Endothelial cell of umbilical vein (primary cell): Measurements from ENCODE around the gene MS4A10. TPM values are rescaled to one million over a fixed set of nuclear protein-coding genes. Genes with fewer than 3 reads are reported as not detected.

Experiments
- BruUV-seq: library from RNA; stranded (reverse); fragments of 400-500 nt; replicated peaks from 2 replicates; lab custom pipeline; 2021; lab: Mats Ljungman, UMichigan
- CTCF ChIA-PET: fragments of 300-600, 350-600 bp; sonication (Branson Sonifier 250); formaldehyde crosslinking; loops from one replicate; lab custom pipeline; 2021; ENCODE audit warnings: antibody characterized with exemption, inconsistent platforms; lab: Charles Lee
- POLR2A ChIA-PET: fragments of 300-600, 350-600 bp; sonication (Branson Sonifier 250); formaldehyde crosslinking; loops from one replicate; lab custom pipeline; 2021; ENCODE audit warnings: antibody characterized with exemption, inconsistent platforms; lab: Charles Lee
- DNase-seq: peaks from one replicate; pipeline ENCODE4 v3.0.0-alpha.2; 2011; ENCODE audit warnings: low read depth, low spot score
- FAIRE-seq: peaks from 2 replicates; lab custom pipeline; 2011; peaks lifted over from hg19 to GRCh38; lab: Jason Lieb, UNC
- H2AFZ ChIP-seq: 2 replicates; pipeline ENCODE4 v1.6.0; 2012; ENCODE audit warnings: low read depth, low read length, control low read depth, inconsistent platforms
- H3K27ac ChIP-seq: 2 replicates; pipeline ENCODE4 v1.5.1; 2011; ENCODE audit warnings: low read depth, mild to moderate bottlenecking, control low read depth, low read length, moderate library complexity; ENCODE audit not compliant: insufficient read depth
- H3K27me3 ChIP-seq, 2 experiments: 2 replicates each; pipeline versions ENCODE4 v1.6.0 to v1.6.1; 2011; ENCODE audit warnings: low read length in 2 of 2, mixed read lengths in 1 of 2; ENCODE audit not compliant: control insufficient read depth in 2 of 2, insufficient read depth in 2 of 2
- H3K36me3 ChIP-seq, 2 experiments: 2 replicates in 1 of 2; 3 replicates in 1 of 2; pipeline ENCODE4 v1.5.1; 2011; ENCODE audit warnings: low read length in 2 of 2, mild to moderate bottlenecking in 1 of 2, moderate library complexity in 1 of 2; ENCODE audit not compliant: control insufficient read depth in 2 of 2, insufficient read depth in 2 of 2; ENCODE audit errors: extremely low read depth in 1 of 2
- H3K4me1 ChIP-seq: 3 replicates; pipeline ENCODE4 v1.5.1; 2011; ENCODE audit warnings: mild to moderate bottlenecking, low read length; ENCODE audit not compliant: control insufficient read depth, insufficient read depth; ENCODE audit errors: extremely low read depth
- H3K4me2 ChIP-seq: 2 replicates; pipeline ENCODE4 v1.6.1; 2011; ENCODE audit warnings: low read length, control low read depth, mixed read lengths; ENCODE audit not compliant: insufficient read depth
- H3K4me3 ChIP-seq, 3 experiments: fragments of 200-600 bp in 1 of 3; sonication (generic), shearing (Covaris generic) in 1 of 3; replicated peaks in 1 of 3; 2 replicates each; pipeline ENCODE4 v1.5.1; 2011 to 2016; ENCODE audit warnings: control low read depth in 3 of 3, low read length in 3 of 3, mild to moderate bottlenecking in 2 of 3, inconsistent platforms in 1 of 3, low read depth in 1 of 3, moderate library complexity in 1 of 3; ENCODE audit not compliant: insufficient read depth in 1 of 3
- H3K79me2 ChIP-seq: 2 replicates; pipeline ENCODE4 v1.6.0; 2012; ENCODE audit warnings: low read length, inconsistent platforms; ENCODE audit not compliant: control insufficient read depth, insufficient read depth
- H3K9ac ChIP-seq: replicated peaks from 2 replicates; pipeline ENCODE3; 2011; ENCODE audit warnings: low read length, control low read depth; ENCODE audit not compliant: insufficient read depth; ENCODE audit errors: extremely low read depth
- H3K9me1 ChIP-seq: replicated peaks from 3 replicates; pipeline ENCODE4 v1.6.0; 2011; ENCODE audit warnings: mild to moderate bottlenecking, low read length; ENCODE audit not compliant: control insufficient read depth, insufficient read depth; ENCODE audit errors: extremely low read depth
- H3K9me3 ChIP-seq: replicated peaks from 2 replicates; pipeline ENCODE4 v1.5.1; 2012; ENCODE audit warnings: low read length, inconsistent platforms; ENCODE audit not compliant: control insufficient read depth, insufficient read depth
- H4K20me1 ChIP-seq: replicated peaks from 2 replicates; pipeline ENCODE3; 2011; ENCODE audit warnings: mild to moderate bottlenecking, low read length; ENCODE audit not compliant: control insufficient read depth, insufficient read depth; ENCODE audit errors: extremely low read depth
- CTCF ChIP-seq, 2 donors: IDR thresholded peaks; 1 replicate in 1 of 2; 2 replicates in 1 of 2; pipeline ENCODE4 v1.5.1; 2011; ENCODE audit warnings: low read length in 2 of 2, mild to moderate bottlenecking in 2 of 2, moderate library complexity in 2 of 2, control low read depth in 1 of 2, inconsistent platforms in 1 of 2, low read depth in 1 of 2; ENCODE audit not compliant: insufficient read depth in 1 of 2; ENCODE audit errors: extremely low read depth in 1 of 2
- FOS ChIP-seq: IDR thresholded peaks from 2 replicates; pipeline ENCODE4 v1.6.1; 2011; ENCODE audit warnings: mild to moderate bottlenecking, low read length, moderate library complexity, borderline replicate concordance; ENCODE audit not compliant: insufficient read depth
- MYC ChIP-seq: IDR thresholded peaks from one replicate; pipeline ENCODE4 v1.6.1; 2011; ENCODE audit warnings: mild to moderate bottlenecking, low read depth, low read length
- POLR2A ChIP-seq: IDR thresholded peaks from 2 replicates; pipeline ENCODE4 v1.6.1; 2012; ENCODE audit warnings: low read depth, mild to moderate bottlenecking, control low read depth, low read length
- POLR2AphosphoS5 ChIP-seq: IDR thresholded peaks from 2 replicates; pipeline ENCODE4 v1.6.1; 2012; ENCODE audit warnings: low read depth, mild to moderate bottlenecking, control low read depth, low read length, moderate library complexity; ENCODE audit not compliant: insufficient read depth
- dilution Hi-C: fragments of 300-500 bp; cut with MboI; formaldehyde crosslinking; loops from one replicate; pipeline ENCODE4 v1.15.0; 2019; ENCODE audit warnings: low sequenced_read_pairs; ENCODE audit not compliant: extremely low pct_ligation_motif_present
- intact Hi-C: fragments of 100-400 bp; cut with micrococcal nuclease; formaldehyde crosslinking; loops from one replicate; pipeline ENCODE4 v1.10.0; 2022
- polyA plus RNA-seq, 4 experiments: library from polyadenylated mRNA; depleted of rRNA in 3 of 4; stranded (reverse) in 3 of 4; unstranded in 1 of 4; fragments of >200 nt; gene quantifications; 2 replicates each; pipeline versions ENCODE4 v1.2.1 to v1.2.3, GENCODE V29; 2011 to 2012; ENCODE audit warnings: missing spikeins in 1 of 4
- total RNA-seq: library from RNA; stranded (reverse); gene quantifications from 2 replicates; pipeline ENCODE4 v1.2.3, GENCODE V29; 2021

Gene MS4A10
- total and polyA plus RNA-seq, 2 donors (not counting 3 experiments of a cell fraction or from before 2014, with no cell fraction given): not detected

- no peaks in the 10 kb centered on the region for H3K27me3 ChIP-seq
- DNase-seq: peak; percentile 67
- no peaks in the 10 kb centered on the region for H3K9me1 ChIP-seq
- H3K4me3 ChIP-seq: no peak overlapping the region
- peaks cover 42% of the 10 kb centered on the region for H3K4me1 ChIP-seq
- ChIA-PET CTCF (interaction anchor here (0.8 to 5.0 kb wide), 6 partner anchors 9 to 65 kb away, joined by 3 to 34 read pairs (median 9); partner anchors contain the start of gene PTGDR2), POLR2A (interaction anchor here (0.7 kb wide), 1 partner anchor 63 kb away, joined by 4 read pairs; no protein-coding TSS in a partner anchor)
- H3K4me2 ChIP-seq: peak overlapping the region; percentile 50
- no TSS peak for BruUV-seq
- H3K27ac ChIP-seq: peak overlapping the region; percentile 65
- no peaks in the 10 kb centered on the region for H3K9me3 ChIP-seq
- dilution Hi-C loops (no loop called here), intact Hi-C loops (no loop called here)
- no peak overlapping the region for H3K9ac ChIP-seq
- TF ChIP-seq MYC: no peak
- TF ChIP-seq POLR2AphosphoS5: peak; percentile 48
- TF ChIP-seq CTCF (IDR thresholded peaks at IDR 0.05; ENCODE audit: extremely low read depth in 1 of 2, insufficient read depth in 1 of 2, low read depth in 1 of 2, low read length in 2 of 2): no peak
- TF ChIP-seq POLR2A: no peak
- no peak for TF ChIP-seq FOS
- H3K36me3 ChIP-seq: no peaks in the 10 kb centered on the region
- no peaks in the 10 kb centered on the region for H4K20me1 ChIP-seq
- H3K79me2 ChIP-seq: peaks cover 38% of the 10 kb centered on the region
- FAIRE-seq: peak; percentile 85
- peak overlapping the region; percentile 62 for H2AFZ ChIP-seq
These were observed 55.6 kb downstream of the MS4A10 start for GRCh38 chr11:60840470-60841430.
